GM10266 (cell line): ENCODE data around the gene SBSN.

Experiments
- DNase-seq: peaks from one replicate; pipeline ENCODE4 v3.0.0; 2012; ENCODE audit errors: extremely low spot score
- TF ChIP-seq, protein P1 (sequence below): IDR thresholded peaks from 2 replicates; pipeline ENCODE4 v1.5.1; 2012; ENCODE audit warnings: mild to moderate bottlenecking, low read depth; ENCODE audit not compliant: control insufficient read depth, insufficient read depth; ENCODE audit errors: missing control alignments

SBSN gene

GRCh38 chr19:35512831-35513627 is 15.1 kb downstream of the SBSN start:
- DNase-seq, result no peak
- TF ChIP-seq, protein P1, sequence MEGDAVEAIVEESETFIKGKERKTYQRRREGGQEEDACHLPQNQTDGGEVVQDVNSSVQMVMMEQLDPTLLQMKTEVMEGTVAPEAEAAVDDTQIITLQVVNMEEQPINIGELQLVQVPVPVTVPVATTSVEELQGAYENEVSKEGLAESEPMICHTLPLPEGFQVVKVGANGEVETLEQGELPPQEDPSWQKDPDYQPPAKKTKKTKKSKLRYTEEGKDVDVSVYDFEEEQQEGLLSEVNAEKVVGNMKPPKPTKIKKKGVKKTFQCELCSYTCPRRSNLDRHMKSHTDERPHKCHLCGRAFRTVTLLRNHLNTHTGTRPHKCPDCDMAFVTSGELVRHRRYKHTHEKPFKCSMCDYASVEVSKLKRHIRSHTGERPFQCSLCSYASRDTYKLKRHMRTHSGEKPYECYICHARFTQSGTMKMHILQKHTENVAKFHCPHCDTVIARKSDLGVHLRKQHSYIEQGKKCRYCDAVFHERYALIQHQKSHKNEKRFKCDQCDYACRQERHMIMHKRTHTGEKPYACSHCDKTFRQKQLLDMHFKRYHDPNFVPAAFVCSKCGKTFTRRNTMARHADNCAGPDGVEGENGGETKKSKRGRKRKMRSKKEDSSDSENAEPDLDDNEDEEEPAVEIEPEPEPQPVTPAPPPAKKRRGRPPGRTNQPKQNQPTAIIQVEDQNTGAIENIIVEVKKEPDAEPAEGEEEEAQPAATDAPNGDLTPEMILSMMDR, result no peak

GRCh38 chr19:35511337-35511736 is 16.8 kb downstream of the SBSN start:
- TF ChIP-seq, protein P1, result no peak
- no peak for DNase-seq

GRCh38 chr19:35510626-35510964 is 17.5 kb downstream of the SBSN start:
- TF ChIP-seq, protein P1, result no peak
- no peak for DNase-seq

DNA sequence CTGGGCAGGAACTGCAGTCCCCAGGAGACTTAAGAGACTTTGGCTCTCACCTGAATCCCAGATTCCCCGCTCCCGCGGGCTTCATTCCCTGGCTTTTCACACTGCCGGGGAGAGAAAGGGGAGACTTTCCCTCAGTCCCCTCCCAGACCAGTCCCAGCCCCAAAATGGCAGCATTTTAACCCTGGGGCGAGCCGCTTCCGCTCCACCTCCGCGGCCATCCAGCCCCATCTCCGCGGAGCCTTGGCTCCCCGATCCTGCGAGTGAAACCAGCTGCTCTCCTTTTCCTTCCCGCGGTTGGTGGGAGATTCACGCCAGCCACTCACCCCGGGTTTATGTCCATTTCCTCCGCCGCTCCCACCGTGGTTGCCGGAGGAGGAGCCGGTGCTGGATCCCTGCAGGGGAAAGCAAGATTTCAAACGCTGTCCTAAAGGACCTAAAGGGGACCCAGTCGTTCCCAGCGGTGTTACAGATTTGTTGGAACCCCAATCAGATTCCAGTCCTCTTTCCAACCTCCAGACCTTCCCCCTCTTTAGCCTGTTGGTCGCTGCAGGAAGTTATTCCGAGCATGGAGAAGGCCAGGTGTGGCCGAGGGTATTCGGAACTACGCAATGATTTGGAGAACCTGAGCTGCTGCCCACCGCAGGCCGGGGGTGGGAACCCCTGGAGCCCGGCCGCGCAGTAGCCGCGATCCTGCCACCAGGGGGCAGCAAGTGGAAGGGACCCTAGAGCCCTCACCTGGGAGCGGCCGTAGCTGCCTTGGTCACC is 18.1 kb downstream of the SBSN start:
- TF ChIP-seq, protein P1, result peak; percentile 96
- peak; percentile 87 for DNase-seq

DNA sequence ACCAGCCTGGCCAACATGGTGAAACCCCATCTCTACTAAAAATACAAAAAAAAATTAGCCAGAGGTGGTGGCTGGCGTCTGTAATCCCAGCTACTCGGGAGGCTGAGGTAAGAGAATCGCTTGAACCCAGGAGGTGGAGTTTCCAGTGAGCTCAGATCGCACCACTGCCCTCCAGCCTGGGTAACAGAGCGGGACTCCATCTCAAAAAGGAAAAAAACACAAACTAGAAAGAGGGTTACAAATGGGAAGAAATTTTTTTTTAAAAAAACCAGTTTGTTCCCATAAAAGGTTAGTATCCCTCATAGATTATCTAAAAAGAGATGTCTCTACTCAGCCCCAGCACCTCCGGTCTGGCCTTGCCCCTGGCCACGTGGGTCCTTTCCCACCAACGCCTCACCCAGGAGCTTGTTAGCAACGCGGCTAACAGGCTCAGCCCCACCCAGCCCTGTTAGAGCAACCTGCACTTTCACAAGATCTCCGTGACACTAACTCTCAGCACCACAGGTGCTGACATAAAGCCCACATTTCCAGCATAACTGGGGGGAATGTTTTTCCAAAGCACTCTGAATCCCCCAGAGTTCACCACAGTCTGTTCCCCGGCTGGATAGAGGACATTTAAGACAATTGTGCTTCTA is 19.0 kb downstream of the SBSN start:
- TF ChIP-seq, protein P1, result no peak
- DNase-seq, result peak; percentile 81

DNA sequence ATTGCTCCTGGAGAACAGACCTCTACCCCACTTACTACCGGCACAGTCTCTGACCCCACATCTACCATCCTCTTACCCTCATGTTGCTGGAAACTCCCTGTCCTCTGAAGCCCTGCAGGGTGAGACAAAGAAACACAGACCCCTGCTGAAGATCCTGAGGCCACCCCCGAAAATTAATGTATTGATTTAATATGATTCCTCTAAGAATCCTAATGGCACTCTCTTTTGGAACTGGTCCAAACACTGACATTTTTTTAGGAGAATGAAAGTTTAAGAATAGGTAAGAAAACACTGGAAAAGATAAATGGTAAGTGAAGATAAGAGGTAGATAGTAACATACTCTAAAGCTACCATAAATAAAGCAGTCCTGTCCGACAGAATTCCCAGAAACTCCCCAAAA is 20.0 kb downstream of the SBSN start:
- TF ChIP-seq, protein P1, result no peak
- DNase-seq, result no peak
